ENCODE measurements around the gene CARD19.
"Not testable (repeated sequence)": the region's sequence is repeated elsewhere in the genome, so short reads cannot be mapped to it uniquely, and the experiment has no call there.

CARD19 gene

DNA sequence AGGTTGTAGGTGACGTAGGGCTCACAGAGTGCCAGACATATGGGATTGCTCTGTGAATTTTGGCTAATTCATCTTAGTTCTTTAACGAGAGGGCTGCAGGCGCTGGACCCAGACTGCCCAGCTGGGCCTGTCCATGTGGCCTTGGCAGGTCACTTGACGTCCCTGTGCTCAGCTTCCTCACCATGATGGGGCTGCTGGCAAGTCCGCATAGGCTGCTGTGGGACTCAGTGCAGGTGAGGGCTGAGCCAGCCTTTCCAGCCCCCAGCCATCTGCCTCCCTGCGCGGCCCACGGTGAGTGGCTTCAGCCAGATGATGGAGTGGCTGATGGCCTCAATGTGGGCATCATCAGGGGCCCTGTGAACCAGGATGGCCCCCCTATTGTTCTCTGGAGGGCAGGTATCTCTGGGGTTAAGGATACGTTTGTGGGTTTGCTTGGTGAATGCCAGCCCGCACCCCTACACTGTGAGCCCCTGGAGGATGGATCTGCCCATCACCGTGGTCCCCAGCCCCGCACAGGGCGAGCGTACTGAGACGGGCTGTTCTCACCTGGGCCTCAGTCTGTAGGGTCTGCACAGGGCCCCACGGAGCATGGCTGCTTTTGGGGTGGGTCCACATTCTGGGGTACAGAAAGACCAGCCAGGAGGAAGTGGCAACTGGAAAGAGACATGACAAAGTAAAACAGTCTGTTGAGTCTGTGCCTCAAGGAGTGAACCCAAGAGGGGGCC, 3.7 kb downstream of the CARD19 start:
- FAIRE-seq, result no peak
- DNase-seq (ENCODE audit: insufficient read length, low spot score), result no peak

- FAIRE-seq, result no peak
- no peak for DNase-seq (ENCODE audit: insufficient read length, low spot score)
These were observed 4.2 kb downstream of the CARD19 start for GRCh38 chr9:93100276-93100636.

GRCh38 chr9:93101086-93101485, 5.1 kb downstream of the CARD19 start:
- FAIRE-seq; DNase-seq (ENCODE audit: insufficient read length, low spot score): not testable (repeated sequence)

- no peak for FAIRE-seq
These were observed 9.6 kb downstream of the CARD19 start for GRCh38 chr9:93105620-93106019.

DNA sequence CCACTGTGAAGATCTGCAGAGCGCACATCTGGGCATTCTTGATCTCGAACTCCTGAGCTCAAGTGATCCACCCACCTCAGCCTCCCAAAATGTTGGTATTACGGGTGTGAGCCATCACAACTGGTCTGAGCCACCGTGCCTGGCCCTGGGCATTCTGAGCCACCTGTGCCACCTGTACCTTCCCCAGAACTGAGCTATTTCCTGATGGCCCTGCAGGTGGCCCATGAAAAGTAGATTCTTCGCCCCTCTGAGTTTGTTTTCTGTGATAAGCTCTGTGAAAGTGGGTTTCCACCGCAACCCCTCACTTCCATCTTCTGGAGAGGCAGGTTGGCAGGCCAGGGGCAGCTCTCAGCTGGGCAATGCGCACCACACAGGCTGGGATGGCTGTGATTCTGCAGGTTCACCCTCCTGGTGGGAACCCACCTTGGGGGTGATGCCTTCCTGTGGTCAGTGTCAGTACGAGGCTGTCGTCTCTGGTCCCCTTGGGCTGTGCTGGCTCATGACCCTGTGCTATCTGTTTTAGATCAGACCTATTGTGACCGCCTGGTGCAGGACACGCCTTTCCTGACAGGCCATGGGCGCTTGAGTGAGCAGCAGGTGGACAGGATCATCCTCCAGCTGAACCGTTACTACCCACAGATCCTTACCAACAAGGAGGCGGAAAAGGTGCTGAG, 11.3 kb downstream of the CARD19 start:
- DNase-seq (ENCODE audit: insufficient read length, low spot score), result no peak
- no peak for FAIRE-seq

More at GRCh38 chr9:93105620-93106019, 9.6 kb downstream of the CARD19 start:
- DNase-seq (ENCODE audit: insufficient read length, low spot score), result no peak

DNA sequence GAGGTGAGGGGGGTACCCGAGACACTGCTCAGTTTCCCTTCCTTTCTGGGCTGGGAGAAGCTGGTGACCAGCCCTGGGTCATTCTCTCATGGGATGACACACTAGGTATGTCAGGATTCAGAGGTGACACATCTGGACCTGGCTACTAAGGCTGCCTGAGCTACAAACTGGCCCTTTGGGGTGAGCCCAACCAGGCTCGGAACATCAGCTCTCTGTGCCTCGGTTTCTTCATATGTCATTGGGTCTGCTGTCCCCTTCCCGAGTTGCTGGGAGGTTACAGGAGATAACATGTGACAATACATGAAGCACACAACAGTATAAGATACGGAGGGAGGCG, 11.8 kb downstream of the CARD19 start:
- DNase-seq (ENCODE audit: insufficient read length, low spot score) (no peak), FAIRE-seq (no peak)

DNA sequence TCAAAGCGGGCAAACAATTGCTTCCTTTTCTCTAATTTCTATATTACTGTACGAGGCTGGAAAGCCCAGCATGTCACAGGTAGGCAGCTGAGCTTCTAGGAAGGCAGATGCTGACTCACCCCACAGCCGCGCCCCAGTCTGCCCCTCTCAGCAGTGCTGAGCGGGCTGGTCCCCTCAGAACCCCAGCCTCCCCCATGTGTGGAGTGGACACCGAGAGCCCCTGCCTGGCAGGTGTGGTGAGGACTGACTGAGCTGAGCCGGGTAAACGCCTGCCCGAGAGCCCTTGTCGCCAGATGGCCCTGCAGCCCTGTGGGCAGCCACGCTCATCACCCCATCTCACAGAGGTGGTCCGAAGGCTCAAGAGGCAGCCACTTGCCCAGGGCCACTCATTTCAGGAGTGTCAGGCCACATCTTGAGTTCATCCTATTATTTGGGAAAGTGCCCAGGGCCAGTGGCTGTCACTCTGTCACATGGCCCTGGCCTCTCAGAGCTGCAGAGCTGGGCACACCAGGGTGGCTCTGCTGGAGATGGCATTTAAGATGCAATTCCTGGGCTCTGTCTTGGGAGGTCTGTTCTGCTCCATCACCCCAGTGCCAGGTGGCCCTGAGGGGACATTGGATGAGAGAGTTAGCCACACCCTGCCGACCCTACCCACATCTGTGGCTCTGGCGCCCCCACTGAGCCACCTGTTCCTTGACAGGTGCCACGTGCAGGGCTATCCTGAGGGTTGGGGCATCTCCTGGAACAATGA, 12.4 kb downstream of the CARD19 start:
- DNase-seq (ENCODE audit: insufficient read length, low spot score) (no peak), FAIRE-seq (no peak)

- DNase-seq (ENCODE audit: insufficient read length, low spot score) (no peak), FAIRE-seq (no peak)
These were observed 14.4 kb downstream of the CARD19 start for GRCh38 chr9:93110311-93110855.

GRCh38 chr9:93111001-93111370, 15.0 kb downstream of the CARD19 start:
- no peak for DNase-seq (ENCODE audit: insufficient read length, low spot score)
- FAIRE-seq, result no peak

DNA sequence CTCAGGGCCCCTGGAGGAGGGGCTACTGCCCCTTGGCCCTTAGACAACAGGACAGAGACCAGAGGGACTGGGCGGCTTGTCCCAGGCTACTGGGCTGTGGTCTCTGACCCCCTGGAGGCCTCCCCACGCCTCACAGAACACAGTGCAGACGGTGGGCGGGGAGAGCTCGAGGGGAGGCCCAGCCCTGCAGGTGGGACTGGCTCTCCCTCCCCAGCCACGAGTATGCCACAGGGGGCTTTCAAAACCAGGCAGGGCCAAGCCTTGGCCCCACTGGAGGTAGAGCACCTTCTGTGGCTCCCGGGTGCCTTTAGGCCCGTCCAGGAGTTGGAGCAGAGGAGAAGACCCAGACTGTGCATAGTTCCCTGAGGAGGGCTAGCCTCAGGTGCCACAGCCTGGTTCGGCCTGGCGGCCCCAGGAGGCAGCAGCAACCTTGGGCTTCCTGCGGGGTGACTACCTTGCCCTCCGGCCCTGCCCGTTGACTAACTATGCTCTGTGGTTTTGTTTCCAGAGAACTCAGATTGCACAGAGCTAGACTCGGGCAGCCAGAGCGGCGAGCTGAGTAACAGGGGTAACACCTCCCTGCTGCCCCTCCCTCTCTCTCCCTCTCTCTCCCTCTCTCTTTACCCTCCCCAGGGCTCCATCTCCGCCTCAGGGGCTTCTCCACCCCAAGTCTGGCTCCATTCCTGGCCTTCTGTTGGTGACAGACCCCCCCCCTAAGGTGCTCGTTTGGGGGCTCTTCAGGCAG, 15.5 kb downstream of the CARD19 start:
- no peak for DNase-seq (ENCODE audit: insufficient read length, low spot score)
- no peak for FAIRE-seq

GRCh38 chr9:93112116-93112863, 16.3 kb downstream of the CARD19 start:
- DNase-seq (ENCODE audit: insufficient read length, low spot score), result no peak
- FAIRE-seq, result no peak

DNA sequence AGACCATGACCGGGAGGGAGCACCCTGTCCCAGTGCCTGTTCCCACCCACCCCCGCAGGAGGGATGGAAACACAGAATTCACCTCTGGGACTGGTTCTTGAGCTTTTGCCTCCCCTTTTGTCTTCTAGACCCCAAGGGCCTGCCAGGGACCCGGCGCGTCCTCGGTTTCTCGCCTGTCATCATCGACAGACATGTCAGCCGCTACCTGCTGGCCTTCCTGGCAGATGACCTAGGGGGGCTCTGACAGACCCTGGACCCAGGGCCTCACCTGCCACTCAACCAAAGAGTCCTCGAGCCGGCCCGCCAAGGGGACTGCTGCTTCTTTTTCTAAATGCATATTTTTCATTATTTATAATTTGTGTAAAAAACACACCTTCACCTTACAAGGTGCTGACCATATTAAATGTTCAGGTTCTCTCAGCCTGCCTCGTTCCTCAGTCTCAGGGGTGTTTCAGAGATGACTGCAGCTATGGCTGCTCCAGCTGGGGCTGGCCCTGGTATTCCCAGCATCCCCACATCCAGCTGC, 16.9 kb downstream of the CARD19 start:
- no peak for DNase-seq (ENCODE audit: insufficient read length, low spot score)
- FAIRE-seq, result no peak

- DNase-seq (ENCODE audit: insufficient read length, low spot score), result no peak
- FAIRE-seq, result no peak
These were observed 18.4 kb downstream of the CARD19 start for GRCh38 chr9:93114169-93114983.

DNA sequence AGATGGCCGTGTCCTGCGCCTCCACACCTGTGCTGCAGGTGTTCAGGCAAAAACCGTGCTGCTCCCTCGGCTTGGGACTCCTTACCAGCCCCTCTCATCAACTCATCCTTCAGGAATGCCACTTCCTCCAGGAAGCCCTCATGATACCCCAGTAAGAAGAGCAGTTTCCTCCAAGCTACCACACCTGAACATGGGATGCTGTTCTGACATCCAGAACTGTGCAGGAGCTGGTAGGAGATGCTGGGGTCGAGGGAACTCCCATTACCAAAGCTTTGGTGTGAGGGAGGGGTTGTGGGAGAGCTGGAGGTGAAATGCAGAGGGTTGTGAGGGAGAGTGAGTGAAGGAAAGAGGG, 18.9 kb downstream of the CARD19 start:
- DNase-seq (ENCODE audit: insufficient read length, low spot score), result no peak
- FAIRE-seq, result no peak

GRCh38 chr9:93115486-93116071, 19.6 kb downstream of the CARD19 start:
- DNase-seq (ENCODE audit: insufficient read length, low spot score) (no peak), FAIRE-seq (no peak)

- peak; percentile 48 for DNase-seq (ENCODE audit: insufficient read length, low spot score)
- no peak for FAIRE-seq
These were observed 20.3 kb downstream of the CARD19 start for GRCh38 chr9:93116072-93116961.

DNA sequence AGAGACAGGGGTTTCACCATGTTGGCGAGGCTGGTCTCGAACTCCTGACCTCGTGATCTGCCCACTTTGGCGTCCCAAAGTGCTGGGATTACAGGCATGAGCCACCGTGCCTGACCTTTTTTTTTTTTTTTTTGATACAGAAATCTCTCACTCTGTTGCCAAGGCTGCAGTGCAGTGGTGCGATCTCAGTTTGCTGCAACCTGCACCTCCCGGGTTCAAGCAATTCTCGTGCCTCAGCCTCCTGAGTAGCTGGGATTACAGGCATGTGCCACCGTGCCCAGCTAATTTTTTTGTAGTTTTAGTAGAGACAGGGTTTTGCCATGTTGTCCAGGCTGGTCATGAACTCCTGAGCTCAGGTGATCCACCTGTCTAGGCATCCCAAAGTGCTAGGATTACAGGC, 21.5 kb downstream of the CARD19 start:
- FAIRE-seq; DNase-seq (ENCODE audit: insufficient read length, low spot score): not testable (repeated sequence)

Measured in HTR-8/SVneo (cell line).